CD4-positive, alpha-beta memory T cell (primary cell): ENCODE results near the gene FBLN7. TPM values are rescaled to one million over a fixed set of nuclear protein-coding genes. Genes with fewer than 3 reads are reported as not detected.

ENCODE experiments used
- CTCF ChIA-PET: fragments of 350-600 bp; sonication (Branson Sonifier 250); formaldehyde crosslinking; loops from one replicate; lab custom pipeline; 2021; ENCODE audit warnings: inconsistent platforms; ENCODE audit not compliant: partially characterized antibody; lab: Charles Lee
- POLR2A ChIA-PET: fragments of 350-600 bp; sonication (Branson Sonifier 250); formaldehyde crosslinking; loops from one replicate; lab custom pipeline; 2021; ENCODE audit not compliant: partially characterized antibody; lab: Charles Lee
- DNase-seq, 5 donors: peaks; one replicate each; pipeline versions ENCODE4 v3.0.0 to v3.0.0-alpha.2; 2020 to 2022; ENCODE audit warnings: mixed read lengths in 1 of 5
- H3K27ac ChIP-seq: one replicate; pipeline ENCODE4 v1.7.0; 2013; ENCODE audit warnings: low read depth, low read length
- H3K27me3 ChIP-seq: 2 replicates; pipeline ENCODE4 v1.7.0; 2013; ENCODE audit warnings: mild to moderate bottlenecking, low read length, moderate library complexity; ENCODE audit not compliant: insufficient read depth
- H3K36me3 ChIP-seq: 2 replicates; pipeline ENCODE4 v1.7.0; 2013; ENCODE audit warnings: mild to moderate bottlenecking, low read length, moderate library complexity; ENCODE audit not compliant: insufficient read depth
- H3K4me1 ChIP-seq: 2 replicates; pipeline ENCODE4 v1.7.0; 2013; ENCODE audit warnings: mild to moderate bottlenecking, low read length, moderate library complexity; ENCODE audit not compliant: insufficient read depth
- H3K4me3 ChIP-seq, 2 donors: one replicate each; pipeline ENCODE4 v1.7.0; 2013; ENCODE audit warnings: low read length in 2 of 2, mild to moderate bottlenecking in 1 of 2
- H3K9me3 ChIP-seq, 2 donors: one replicate each; pipeline ENCODE4 v1.7.0; 2013; ENCODE audit warnings: low read length in 2 of 2, control low read depth in 1 of 2; ENCODE audit not compliant: control insufficient read depth in 1 of 2
- H3K27ac Mint-ChIP-seq, 7 donors: one replicate each; pipeline ENCODE4 v1.8.0; 2020 to 2021; ENCODE audit warnings: mixed read lengths in 7 of 7, mild to moderate bottlenecking in 6 of 7, inconsistent platforms in 3 of 7, moderate library complexity in 3 of 7
- H3K27me3 Mint-ChIP-seq, 2 donors: one replicate each; pipeline ENCODE4 v1.8.0; 2020 to 2021; ENCODE audit warnings: mixed read lengths in 2 of 2
- H3K36me3 Mint-ChIP-seq, 2 donors: one replicate each; pipeline ENCODE4 v1.8.0; 2020 to 2021; ENCODE audit warnings: mixed read lengths in 2 of 2, inconsistent platforms in 1 of 2, mild to moderate bottlenecking in 1 of 2
- H3K4me1 Mint-ChIP-seq, 4 donors: one replicate each; pipeline ENCODE4 v1.8.0; 2020 to 2021; ENCODE audit warnings: mixed read lengths in 4 of 4, mild to moderate bottlenecking in 1 of 4
- H3K4me3 Mint-ChIP-seq, 8 donors: one replicate each; pipeline ENCODE4 v1.8.0; 2020 to 2021; ENCODE audit warnings: mixed read lengths in 8 of 8, mild to moderate bottlenecking in 7 of 8, moderate library complexity in 6 of 8, inconsistent platforms in 3 of 8
- H3K9me3 Mint-ChIP-seq, 8 donors: one replicate each; pipeline ENCODE4 v1.8.0; 2020 to 2021; ENCODE audit warnings: mixed read lengths in 8 of 8, mild to moderate bottlenecking in 5 of 8, inconsistent platforms in 3 of 8, moderate library complexity in 1 of 8
- intact Hi-C: fragments of 100-400 bp; cut with micrococcal nuclease; formaldehyde crosslinking; loops from one replicate; pipeline ENCODE4 v1.15.1; 2023
- polyA plus RNA-seq, 2 donors: library from polyadenylated mRNA; unstranded; fragments of 300-500 nt; fragmentation: Illumina TruSeq; gene quantifications; one replicate each; pipeline ENCODE4 v1.2.3, GENCODE V29; 2021
- total RNA-seq, 2 experiments: library from RNA; stranded (reverse); gene quantifications; one replicate each; pipeline ENCODE4 v1.2.3, GENCODE V29; 2021

FBLN7 gene
- total and polyA plus RNA-seq, 4 experiments from 2014 or later = 29.3 to 41.2 (median 35.7) TPM

DNA sequence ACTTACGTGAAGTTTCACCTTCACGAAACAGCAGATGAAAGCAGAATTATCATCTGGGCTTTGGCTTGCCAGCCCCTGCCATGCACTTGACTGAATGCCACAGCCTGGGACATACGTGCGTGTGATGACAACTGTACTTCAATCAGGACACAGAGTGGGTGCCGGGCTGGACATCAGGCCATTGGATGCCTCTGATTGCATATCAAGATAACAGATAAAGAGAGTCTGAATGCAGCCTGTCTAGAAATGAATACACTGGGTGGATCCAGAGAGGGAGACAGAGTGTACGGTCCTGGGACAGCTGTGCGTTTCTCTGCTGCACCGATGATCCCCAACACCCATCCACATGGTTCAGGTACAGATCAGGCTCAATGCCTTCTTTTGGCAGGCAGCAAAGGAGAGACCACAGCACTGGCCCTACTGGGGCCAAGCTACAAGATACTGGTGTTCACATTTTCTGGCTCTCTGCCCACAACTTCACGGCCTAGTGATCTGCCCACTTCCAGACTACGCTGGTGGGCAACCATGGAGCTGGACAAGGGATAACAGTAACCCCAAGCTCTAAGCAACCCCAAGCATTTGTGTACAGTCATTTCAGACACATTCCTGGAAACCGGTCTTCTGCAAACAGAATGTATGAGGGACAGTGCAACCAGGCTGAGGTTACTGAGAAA is 35.6 kb downstream of the FBLN7 start:
- H3K9me3 ChIP-seq = no peaks in the 10 kb centered on the region
- H3K36me3 ChIP-seq = no peaks in the 10 kb centered on the region
- no peak overlapping the region for H3K27ac ChIP-seq
- H3K27me3 Mint-ChIP-seq = no peaks in the 10 kb centered on the region
- H3K9me3 Mint-ChIP-seq = no peaks in the 10 kb centered on the region
- no peaks in the 10 kb centered on the region for H3K36me3 Mint-ChIP-seq
- intact Hi-C loops = loop anchor here (2.0 kb wide), 1 partner anchor 17 kb away; no protein-coding TSS in a partner anchor
- no peaks in the 10 kb centered on the region for H3K27me3 ChIP-seq
- peak overlapping the region in 7 of 8 donors; percentile 15 to 71 (median 51) for H3K4me3 Mint-ChIP-seq
- no peak for DNase-seq
- H3K4me1 ChIP-seq = peaks cover 8% of the 10 kb centered on the region
- no peak overlapping the region for H3K4me3 ChIP-seq
- ChIA-PET CTCF (interaction anchor here (1.6 to 2.0 kb wide), 2 partner anchors 8 to 9 kb away, joined by 3 to 7 read pairs; no protein-coding TSS in a partner anchor), POLR2A (interaction anchor here (1.1 to 2.4 kb wide), 4 partner anchors 8 to 81 kb away, joined by 3 to 14 read pairs (median 6); partner anchors contain the start of gene ZC3H8)
- peaks cover 9 to 22% (median 17%) of the 10 kb centered on the region in 4 donors for H3K4me1 Mint-ChIP-seq
- peak overlapping the region; percentile 3 to 85 (median 68) for H3K27ac Mint-ChIP-seq

DNA sequence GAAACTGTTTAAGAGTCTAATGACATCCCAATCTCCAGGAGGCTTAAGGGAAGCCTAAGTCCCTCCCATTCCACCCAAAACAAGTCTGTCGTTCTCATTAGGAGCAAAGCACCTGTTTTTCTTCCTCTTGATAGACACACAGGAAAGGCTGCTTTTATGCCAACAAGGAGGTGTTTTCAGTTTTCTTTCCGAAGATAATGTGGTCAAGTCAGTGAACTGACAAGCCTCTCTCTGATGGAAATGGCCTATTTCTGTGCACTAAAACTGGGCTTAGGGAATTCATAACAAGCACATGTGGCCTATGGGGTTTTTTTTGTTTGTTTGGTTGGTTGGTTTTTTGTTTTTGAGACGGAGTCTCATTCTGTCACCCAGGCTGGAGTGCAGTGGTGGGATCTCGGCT is 36.2 kb downstream of the FBLN7 start:
- CTCF ChIA-PET = interaction anchor here (0.8 to 1.6 kb wide), 2 partner anchors 9 to 53 kb away, joined by 3 to 4 read pairs; no protein-coding TSS in a partner anchor

DNA sequence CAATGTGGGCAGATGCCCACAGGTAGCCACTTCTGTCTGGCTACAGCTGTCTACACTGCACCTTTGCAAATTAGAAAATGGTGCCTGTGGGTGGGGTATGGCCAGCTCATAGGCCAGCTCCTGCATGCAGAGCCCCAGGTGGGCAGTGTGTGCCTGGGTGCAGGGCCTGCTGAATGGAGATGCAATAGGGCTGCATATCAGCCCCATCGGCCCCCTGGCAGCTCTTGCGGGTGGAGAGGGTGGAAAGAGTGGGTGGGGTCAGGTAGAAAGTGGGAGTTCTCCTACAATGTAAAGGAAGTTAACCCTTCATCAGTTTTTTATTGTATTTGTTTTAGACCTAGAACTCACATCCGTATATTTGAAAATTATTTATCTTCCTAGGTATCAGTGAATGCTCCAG is 37.1 kb downstream of the FBLN7 start:
- H3K4me3 Mint-ChIP-seq = no peak overlapping the region
- no peaks in the 10 kb centered on the region for H3K9me3 Mint-ChIP-seq
- H3K27ac ChIP-seq = no peak overlapping the region
- no peaks in the 10 kb centered on the region for H3K27me3 Mint-ChIP-seq
- POLR2A ChIA-PET = interaction anchor here (0.7 to 0.9 kb wide), 2 partner anchors 13 to 20 kb away, joined by 3 read pairs; no protein-coding TSS in a partner anchor
- DNase-seq = no peak
- H3K36me3 ChIP-seq = no peaks in the 10 kb centered on the region
- H3K4me1 ChIP-seq = peaks cover 8% of the 10 kb centered on the region
- no peaks in the 10 kb centered on the region for H3K36me3 Mint-ChIP-seq
- H3K4me1 Mint-ChIP-seq = peaks cover 17 to 37% (median 30%) of the 10 kb centered on the region in 4 donors
- CTCF ChIA-PET = interaction anchor here (0.8 kb wide), 1 partner anchor 54 kb away, joined by 4 read pairs; no protein-coding TSS in a partner anchor
- intact Hi-C loops = loop anchor here (2.0 kb wide), 1 partner anchor 19 kb away; no protein-coding TSS in a partner anchor
- no peak overlapping the region for H3K4me3 ChIP-seq
- H3K9me3 ChIP-seq = no peaks in the 10 kb centered on the region
- no peaks in the 10 kb centered on the region for H3K27me3 ChIP-seq
- H3K27ac Mint-ChIP-seq = no peak overlapping the region

More for the DNA sequence above, 36.2 kb downstream of the FBLN7 start:
- intact Hi-C loops = loop anchor here (2.0 kb wide), 1 partner anchor 18 kb away; no protein-coding TSS in a partner anchor
- Mint-ChIP-seq H3K36me3 (no peaks in the 10 kb centered on the region), H3K27ac (peak overlapping the region; percentile 3 to 80 (median 65)), H3K27me3 (no peaks in the 10 kb centered on the region), H3K4me3 (peak overlapping the region in 7 of 8 donors; percentile 15 to 71 (median 42)), H3K9me3 (no peaks in the 10 kb centered on the region), H3K4me1 (peaks cover 10 to 28% (median 20%) of the 10 kb centered on the region in 4 donors)
- Histone ChIP-seq H3K27ac (no peak overlapping the region), H3K27me3 (no peaks in the 10 kb centered on the region), H3K4me1 (peaks cover 8% of the 10 kb centered on the region), H3K36me3 (no peaks in the 10 kb centered on the region), H3K4me3 (no peak overlapping the region), H3K9me3 (no peaks in the 10 kb centered on the region)
- DNase-seq = no peak
- POLR2A ChIA-PET = interaction anchor here (1.3 to 2.4 kb wide), 3 partner anchors 8 to 19 kb away, joined by 3 to 14 read pairs (median 8); no protein-coding TSS in a partner anchor

DNA sequence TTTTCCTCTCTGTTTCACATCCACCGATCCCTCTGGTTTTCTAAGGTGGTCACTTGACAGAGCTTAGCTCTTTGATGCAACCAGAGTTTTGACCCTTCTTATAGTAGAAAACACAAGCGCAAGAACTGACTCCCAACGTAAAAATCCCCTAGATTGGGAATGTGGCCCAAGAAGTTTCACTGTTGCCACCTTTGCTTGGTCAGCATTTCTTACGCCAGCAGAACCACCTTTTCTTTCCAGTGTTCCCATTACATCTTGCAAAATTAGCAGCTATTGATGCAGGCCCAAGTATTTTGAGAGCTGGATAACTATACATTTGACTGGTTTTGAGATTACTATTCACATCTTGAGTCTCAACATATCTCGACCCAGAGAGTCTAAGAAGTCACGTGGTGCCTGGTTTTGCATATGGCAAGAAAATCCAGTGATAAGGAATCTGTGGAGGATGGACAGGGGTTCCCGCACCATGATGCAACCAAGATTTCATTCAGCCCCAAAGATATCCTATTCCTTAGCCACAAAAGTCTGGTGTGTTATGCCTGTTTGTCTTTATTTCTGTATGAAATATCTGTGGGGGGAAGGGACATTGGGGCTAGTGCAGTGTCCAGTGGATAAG is 37.9 kb downstream of the FBLN7 start:
- DNase-seq = no peak
- intact Hi-C loops = loop anchor here (2.0 kb wide), 1 partner anchor 19 kb away; no protein-coding TSS in a partner anchor

DNA sequence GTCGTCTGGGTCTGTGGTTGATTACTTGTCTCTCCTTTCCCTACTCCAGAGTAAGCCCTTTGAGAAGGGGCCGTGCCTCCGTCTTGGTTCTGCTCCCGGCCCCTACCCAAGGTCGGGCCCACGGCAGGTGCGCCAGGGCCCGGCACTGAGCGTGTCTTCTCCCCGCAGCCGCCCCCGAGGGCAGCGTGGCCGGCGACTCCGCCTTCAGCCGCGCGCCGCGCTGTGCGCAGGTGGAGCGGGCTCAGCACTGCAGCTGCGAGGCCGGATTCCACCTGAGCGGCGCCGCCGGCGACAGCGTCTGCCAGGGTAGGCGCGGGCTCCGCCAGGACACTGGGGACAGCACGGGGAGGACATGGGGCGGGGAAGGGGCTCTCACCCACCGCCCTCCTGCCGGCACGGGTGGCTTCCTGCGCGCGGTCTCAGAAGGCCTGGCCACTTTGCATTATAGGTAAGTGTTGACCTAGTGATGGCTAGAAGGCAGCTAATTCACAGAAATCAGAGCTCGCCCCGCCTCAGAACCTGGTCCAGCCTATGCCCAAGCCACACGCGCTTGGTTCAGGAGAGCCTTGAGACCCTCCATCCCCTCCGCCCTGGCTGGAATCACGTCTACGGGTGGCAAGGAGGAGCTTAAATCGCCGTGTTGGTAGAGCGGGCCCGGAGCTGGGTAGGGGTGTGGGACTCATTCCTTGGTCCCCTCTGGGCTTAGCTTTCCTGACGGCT is 43.5 kb downstream of the FBLN7 start:
- Mint-ChIP-seq H3K9me3 (no peaks in the 10 kb centered on the region), H3K27ac (peak overlapping the region; percentile 93 to 98 (median 96)), H3K36me3 (peaks cover 0 to 24% of the 10 kb centered on the region in 2 donors), H3K4me1 (peaks cover 38 to 78% (median 60%) of the 10 kb centered on the region in 4 donors), H3K4me3 (peak overlapping the region; percentile 87 to 94 (median 90)), H3K27me3 (no peaks in the 10 kb centered on the region)
- no peaks in the 10 kb centered on the region for H3K9me3 ChIP-seq
- H3K36me3 ChIP-seq = peaks cover 4% of the 10 kb centered on the region
- H3K4me1 ChIP-seq = peaks cover 54% of the 10 kb centered on the region
- H3K27ac ChIP-seq = peak overlapping the region; percentile 72
- intact Hi-C loops = loop anchor here (10.0 kb wide), 1 partner anchor 1057 kb away; the partner anchor contains the start of gene BCL2L11
- H3K4me3 ChIP-seq = peak overlapping the region; percentile 71 to 77
- ChIA-PET POLR2A (interaction anchor here (0.6 to 6.6 kb wide), 19 partner anchors 8 to 244 kb away, joined by 3 to 73 read pairs (median 6); partner anchors contain the start of genes TMEM87B and ZC3H8), CTCF (interaction anchor here (0.8 to 3.1 kb wide), 14 partner anchors 9 to 299 kb away, joined by 3 to 17 read pairs (median 4); partner anchors contain the start of gene ZC3H8)
- no peaks in the 10 kb centered on the region for H3K27me3 ChIP-seq
- DNase-seq = peak; percentile 72 to 79 (median 76)

More for the DNA sequence above, 37.9 kb downstream of the FBLN7 start:
- POLR2A ChIA-PET = interaction anchor here (0.7 to 1.5 kb wide), 3 partner anchors 12 to 79 kb away, joined by 3 to 6 read pairs (median 3); partner anchors contain the start of gene ZC3H8
- Mint-ChIP-seq H3K4me3 (no peak overlapping the region), H3K9me3 (no peaks in the 10 kb centered on the region), H3K27me3 (no peaks in the 10 kb centered on the region), H3K27ac (peak overlapping the region in 1 of 7 donors; percentile 64), H3K36me3 (no peaks in the 10 kb centered on the region), H3K4me1 (peaks cover 20 to 43% (median 33%) of the 10 kb centered on the region in 4 donors)
- CTCF ChIA-PET = interaction anchor here (1.2 to 1.5 kb wide), 2 partner anchors 15 to 76 kb away, joined by 3 read pairs; no protein-coding TSS in a partner anchor
- Histone ChIP-seq H3K27me3 (no peaks in the 10 kb centered on the region), H3K4me1 (peaks cover 11% of the 10 kb centered on the region), H3K36me3 (no peaks in the 10 kb centered on the region), H3K27ac (no peak overlapping the region), H3K4me3 (no peak overlapping the region), H3K9me3 (no peaks in the 10 kb centered on the region)

DNA sequence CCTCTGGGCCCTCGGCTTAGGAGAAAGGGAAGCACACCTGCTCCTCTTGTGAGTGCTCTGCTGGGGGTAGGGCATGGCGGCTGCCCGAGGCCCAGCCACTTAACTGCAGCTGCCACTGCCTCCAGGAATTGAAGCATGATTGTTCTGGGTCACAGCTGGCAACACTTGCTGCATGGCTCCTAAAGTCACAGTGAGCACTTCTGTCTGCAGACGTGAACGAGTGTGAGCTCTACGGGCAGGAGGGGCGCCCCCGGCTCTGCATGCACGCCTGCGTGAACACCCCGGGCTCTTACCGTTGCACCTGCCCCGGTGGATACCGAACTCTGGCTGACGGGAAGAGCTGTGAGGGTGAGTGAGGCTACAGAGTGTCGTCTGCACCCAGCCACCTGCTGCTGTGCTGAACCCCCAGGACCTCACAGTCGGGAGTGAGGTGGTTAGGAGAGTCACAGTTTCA is 44.4 kb downstream of the FBLN7 start:
- H3K4me1 ChIP-seq = peaks cover 62% of the 10 kb centered on the region
- no peaks in the 10 kb centered on the region for H3K27me3 Mint-ChIP-seq
- DNase-seq = peak; percentile 47 to 79 (median 49)
- H3K9me3 Mint-ChIP-seq = no peaks in the 10 kb centered on the region
- peak overlapping the region; percentile 72 for H3K27ac ChIP-seq
- H3K27me3 ChIP-seq = no peaks in the 10 kb centered on the region
- peaks cover 46 to 87% (median 66%) of the 10 kb centered on the region in 4 donors for H3K4me1 Mint-ChIP-seq
- peak overlapping the region; percentile 87 to 94 (median 90) for H3K4me3 Mint-ChIP-seq
- peaks cover 4% of the 10 kb centered on the region for H3K36me3 ChIP-seq
- H3K36me3 Mint-ChIP-seq = peaks cover 3 to 26% of the 10 kb centered on the region in 2 donors
- ChIA-PET POLR2A (interaction anchor here (0.6 to 6.6 kb wide), 20 partner anchors 9 to 992 kb away, joined by 3 to 73 read pairs (median 6); partner anchors contain the start of genes PSD4, TMEM87B and ZC3H8), CTCF (interaction anchor here (0.8 to 3.1 kb wide), 16 partner anchors 8 to 298 kb away, joined by 3 to 17 read pairs (median 4); partner anchors contain the start of gene ZC3H8)
- H3K4me3 ChIP-seq = peak overlapping the region; percentile 71 to 77
- H3K27ac Mint-ChIP-seq = peak overlapping the region; percentile 93 to 98 (median 96)
- intact Hi-C loops = loop anchor here (10.0 kb wide), 1 partner anchor 1058 kb away; the partner anchor contains the start of gene BCL2L11
- no peaks in the 10 kb centered on the region for H3K9me3 ChIP-seq
